Uterus (tissue), 4 donors: ENCODE results near the gene SLC51B. TPM values are rescaled to one million over a fixed set of nuclear protein-coding genes. Genes with fewer than 3 reads are reported as not detected.

Source experiments
- DNase-seq, 2 donors: peaks; one replicate each; pipeline ENCODE4 v3.0.0-alpha.2; 2019 to 2020
- H3K27ac ChIP-seq, 2 donors: fragments of 200-600 bp; sonication (generic); 1 replicate in 1 of 2; 2 replicates in 1 of 2; pipeline ENCODE4 v1.5.1; 2016 to 2018
- H3K27me3 ChIP-seq, 2 donors: fragments of 200-600 bp; sonication (generic); one replicate each; pipeline ENCODE4 v1.5.1; 2018 to 2019; ENCODE audit warnings: control low read depth in 1 of 2
- H3K36me3 ChIP-seq, 2 donors: fragments of 200-600 bp; sonication (generic); one replicate each; pipeline ENCODE4 v1.5.1; 2019; ENCODE audit warnings: control low read depth in 1 of 2
- H3K4me1 ChIP-seq, 2 donors: fragments of 200-600 bp; sonication (generic); one replicate each; pipeline ENCODE4 v1.5.1; 2018 to 2019; ENCODE audit warnings: control low read depth in 1 of 2
- H3K4me3 ChIP-seq, 2 donors: fragments of 200-600 bp; sonication (generic); 1 replicate in 1 of 2; 2 replicates in 1 of 2; pipeline ENCODE4 v1.5.1; 2018 to 2019; ENCODE audit warnings: mild to moderate bottlenecking in 1 of 2
- H3K9me3 ChIP-seq, 2 donors: fragments of 200-600 bp; sonication (generic); one replicate each; pipeline ENCODE4 v1.5.1; 2019; ENCODE audit warnings: control low read depth in 1 of 2
- POLR2A ChIP-seq, 2 donors: fragments of 450-650 bp; IDR thresholded peaks; one replicate each; pipeline ENCODE4 v1.6.1; 2016; ENCODE audit warnings: antibody characterized with exemption in 2 of 2, mild to moderate bottlenecking in 1 of 2, moderate library complexity in 1 of 2
- intact Hi-C: fragments of 100-400 bp; cut with DNase I; formaldehyde crosslinking; loops from one replicate; pipeline ENCODE4 v1.15.1; 2023; ENCODE audit warnings: low total_unique reads
- total RNA-seq, 4 donors: library from RNA; depleted of rRNA in 3 of 4; stranded (reverse); fragments of >200 nt in 3 of 4; gene quantifications; one replicate each; pipeline versions ENCODE4 v1.1.0 to v1.2.4, GENCODE V29; 2014 to 2023
- TF ChIP-seq, protein P1 (sequence below), 4 experiments: fragments of 200-600 bp in 2 of 4; fragments of 450-650 bp in 2 of 4; sonication (generic) in 2 of 4; IDR thresholded peaks; one replicate each; pipeline ENCODE4 v1.5.1; 2016 to 2019; ENCODE audit warnings: antibody characterized with exemption in 4 of 4, mild to moderate bottlenecking in 2 of 4, moderate library complexity in 1 of 4
- donor health status: DM: yes; HTN: yes; CAD: no.

SLC51B gene
- total RNA-seq, 4 donors from 2014 or later = not detected

DNA sequence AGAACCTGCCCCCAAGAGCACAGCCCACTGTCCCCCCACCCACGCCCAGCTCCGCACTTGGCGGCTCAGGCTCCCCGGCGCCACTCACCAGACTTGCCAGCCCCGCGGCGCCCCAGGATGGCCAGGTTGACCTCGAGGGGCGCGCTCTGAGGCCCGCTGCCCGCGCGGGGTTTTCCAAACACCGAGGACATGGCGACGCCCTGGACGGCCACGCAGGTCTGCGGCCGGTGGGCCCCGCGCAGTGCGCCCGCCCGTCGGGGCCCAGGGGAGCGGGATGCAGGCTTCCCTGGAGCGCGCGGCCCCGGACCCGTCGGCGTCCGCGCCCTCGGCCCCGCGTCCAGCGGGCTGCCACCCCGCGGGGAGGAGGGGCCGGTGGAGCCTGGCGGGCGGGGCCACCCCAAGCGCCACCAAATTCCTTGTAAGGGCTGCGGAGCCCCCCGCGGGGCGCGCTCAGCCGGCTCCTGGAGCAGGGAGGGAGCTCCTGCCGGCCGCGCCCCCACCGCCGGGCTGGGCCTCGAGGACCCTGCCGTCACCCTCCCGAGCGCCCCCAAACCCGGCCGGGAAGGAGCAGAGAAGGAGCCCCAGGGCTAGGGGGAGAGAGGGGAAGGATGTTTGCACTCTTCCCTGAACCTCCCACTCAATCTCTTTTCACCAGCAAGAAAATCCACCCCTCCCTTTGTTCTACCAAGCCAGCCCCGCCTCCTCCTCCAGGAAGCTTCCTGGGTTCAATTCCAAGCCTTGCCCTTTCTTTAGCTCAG is 22.6 kb downstream of the SLC51B start, which contains the start of gene RASL12:
Gene RASL12, minus strand, starts transcription at position 347 of the 758 bp plus-strand sequence. Its CDS starts 156 bp downstream, at position 191.
- TF ChIP-seq POLR2A (IDR thresholded peaks at IDR 0.05) = peak; percentile 59 to 86
- TF ChIP-seq, protein P1, sequence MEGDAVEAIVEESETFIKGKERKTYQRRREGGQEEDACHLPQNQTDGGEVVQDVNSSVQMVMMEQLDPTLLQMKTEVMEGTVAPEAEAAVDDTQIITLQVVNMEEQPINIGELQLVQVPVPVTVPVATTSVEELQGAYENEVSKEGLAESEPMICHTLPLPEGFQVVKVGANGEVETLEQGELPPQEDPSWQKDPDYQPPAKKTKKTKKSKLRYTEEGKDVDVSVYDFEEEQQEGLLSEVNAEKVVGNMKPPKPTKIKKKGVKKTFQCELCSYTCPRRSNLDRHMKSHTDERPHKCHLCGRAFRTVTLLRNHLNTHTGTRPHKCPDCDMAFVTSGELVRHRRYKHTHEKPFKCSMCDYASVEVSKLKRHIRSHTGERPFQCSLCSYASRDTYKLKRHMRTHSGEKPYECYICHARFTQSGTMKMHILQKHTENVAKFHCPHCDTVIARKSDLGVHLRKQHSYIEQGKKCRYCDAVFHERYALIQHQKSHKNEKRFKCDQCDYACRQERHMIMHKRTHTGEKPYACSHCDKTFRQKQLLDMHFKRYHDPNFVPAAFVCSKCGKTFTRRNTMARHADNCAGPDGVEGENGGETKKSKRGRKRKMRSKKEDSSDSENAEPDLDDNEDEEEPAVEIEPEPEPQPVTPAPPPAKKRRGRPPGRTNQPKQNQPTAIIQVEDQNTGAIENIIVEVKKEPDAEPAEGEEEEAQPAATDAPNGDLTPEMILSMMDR (IDR thresholded peaks at IDR 0.05) = no peak
- Histone ChIP-seq H3K27ac (peak within 1 kb of the TSS; percentile 80 to 98), H3K9me3 (no peaks in the 10 kb centered on the region), H3K36me3 (no peaks in the 10 kb centered on the region), H3K4me1 (peaks cover 16 to 31% of the 10 kb centered on the region in 2 donors), H3K27me3 (no peaks in the 10 kb centered on the region), H3K4me3 (peak within 1 kb of the TSS; percentile 43 to 58)
- DNase-seq = peak; percentile 63 to 68
- intact Hi-C loops = no loop called here

DNA sequence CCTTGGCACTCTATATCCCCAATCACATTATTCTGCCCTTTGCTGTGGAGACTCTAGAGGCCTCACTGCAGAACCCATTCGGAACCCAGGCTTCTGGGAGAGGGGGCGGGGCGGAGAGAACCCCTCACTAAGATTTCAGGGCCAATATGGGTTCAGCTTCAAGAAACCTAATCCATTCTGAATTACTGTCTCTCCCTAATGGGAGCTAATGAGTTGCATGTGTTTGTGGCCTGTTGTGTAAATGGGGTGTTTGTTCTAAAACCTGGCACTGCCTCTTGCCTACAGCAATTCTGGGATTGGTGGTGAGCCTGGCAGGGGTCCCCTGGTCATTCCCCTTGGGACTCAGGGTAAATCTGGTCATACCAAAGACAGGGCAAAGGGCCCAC is 23.2 kb downstream of the SLC51B start:
- TF ChIP-seq POLR2A (IDR thresholded peaks at IDR 0.05) = no peak
- TF ChIP-seq, protein P1 (IDR thresholded peaks at IDR 0.05) = no peak
- Histone ChIP-seq H3K27ac (peak overlapping the region; percentile 80 to 98), H3K4me1 (peaks cover 16 to 31% of the 10 kb centered on the region in 2 donors), H3K4me3 (peak overlapping the region; percentile 43 to 58), H3K9me3 (no peaks in the 10 kb centered on the region), H3K36me3 (no peaks in the 10 kb centered on the region), H3K27me3 (no peaks in the 10 kb centered on the region)
- no peak for DNase-seq
- intact Hi-C loops = no loop called here

DNA sequence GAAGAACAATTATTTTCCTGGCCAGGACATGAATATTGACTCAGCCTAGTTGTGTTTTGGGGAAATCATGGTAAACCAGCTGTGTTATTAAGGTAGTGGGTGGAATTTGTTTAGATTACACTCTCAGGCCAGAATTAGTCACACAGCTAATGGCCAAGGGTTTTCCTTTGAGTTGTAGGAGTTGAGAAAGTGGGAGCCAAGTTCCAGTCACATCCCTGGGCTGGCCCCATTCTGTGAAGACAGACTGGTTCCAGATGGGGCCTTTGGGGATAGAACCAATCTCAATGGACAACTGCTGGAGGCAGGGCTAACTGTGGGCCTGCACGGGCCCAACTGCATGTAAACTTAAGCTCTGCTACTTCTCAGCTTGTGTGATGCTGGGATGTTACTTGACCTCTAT is 24.0 kb downstream of the SLC51B start:
- H3K9me3 ChIP-seq = no peaks in the 10 kb centered on the region
- intact Hi-C loops = no loop called here
- peak overlapping the region; percentile 80 to 98 for H3K27ac ChIP-seq
- no peaks in the 10 kb centered on the region for H3K36me3 ChIP-seq
- peak; percentile 83 to 86 for DNase-seq
- TF ChIP-seq, protein P1 (IDR thresholded peaks at IDR 0.05) = no peak
- TF ChIP-seq POLR2A (IDR thresholded peaks at IDR 0.05) = no peak
- H3K27me3 ChIP-seq = no peaks in the 10 kb centered on the region
- H3K4me1 ChIP-seq = peaks cover 16 to 31% of the 10 kb centered on the region in 2 donors
- no peak overlapping the region for H3K4me3 ChIP-seq

DNA sequence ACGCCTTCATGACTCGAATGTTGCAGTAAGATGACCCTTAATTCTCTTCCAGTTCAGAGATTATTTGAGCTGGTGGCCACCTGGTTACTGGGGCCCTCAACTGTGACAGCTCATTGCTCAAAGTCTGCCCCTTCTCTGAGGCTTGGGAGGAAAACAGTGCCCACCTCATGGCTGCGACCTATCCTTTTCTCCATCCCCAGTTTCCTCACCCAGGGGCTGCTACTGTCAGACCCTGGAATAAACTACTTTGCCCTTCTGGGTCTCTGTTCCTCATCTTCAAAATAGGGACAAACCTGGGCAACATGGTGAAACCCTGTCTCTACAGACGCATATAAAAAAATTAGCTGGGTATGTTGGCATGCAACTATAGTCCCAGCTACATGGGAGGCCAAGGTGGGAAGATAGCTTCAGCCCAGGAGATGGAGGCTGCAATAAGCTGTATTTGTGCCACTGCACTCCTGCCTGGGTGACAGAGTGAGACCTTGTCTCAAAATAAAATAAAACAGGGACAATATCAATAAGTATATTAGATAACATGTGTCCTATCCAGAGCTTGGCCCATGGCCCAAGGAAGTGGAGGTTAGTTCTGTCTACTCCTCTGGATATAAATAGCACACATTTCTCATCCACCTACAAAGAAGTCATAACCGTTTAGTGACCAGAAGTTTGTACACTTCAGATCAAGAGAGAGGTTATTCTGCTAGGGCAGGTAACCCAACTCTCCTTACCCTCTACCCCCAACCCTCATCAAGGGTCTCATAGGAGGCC is 24.8 kb downstream of the SLC51B start:
- no peak overlapping the region for H3K4me3 ChIP-seq
- no peaks in the 10 kb centered on the region for H3K27me3 ChIP-seq
- no peaks in the 10 kb centered on the region for H3K9me3 ChIP-seq
- intact Hi-C loops = no loop called here
- H3K27ac ChIP-seq = peak overlapping the region; percentile 80 to 98
- TF ChIP-seq, protein P1 (IDR thresholded peaks at IDR 0.05) = no peak
- TF ChIP-seq POLR2A (IDR thresholded peaks at IDR 0.05) = no peak
- DNase-seq = no peak
- H3K4me1 ChIP-seq = peaks cover 16 to 31% of the 10 kb centered on the region in 2 donors
- no peaks in the 10 kb centered on the region for H3K36me3 ChIP-seq

DNA sequence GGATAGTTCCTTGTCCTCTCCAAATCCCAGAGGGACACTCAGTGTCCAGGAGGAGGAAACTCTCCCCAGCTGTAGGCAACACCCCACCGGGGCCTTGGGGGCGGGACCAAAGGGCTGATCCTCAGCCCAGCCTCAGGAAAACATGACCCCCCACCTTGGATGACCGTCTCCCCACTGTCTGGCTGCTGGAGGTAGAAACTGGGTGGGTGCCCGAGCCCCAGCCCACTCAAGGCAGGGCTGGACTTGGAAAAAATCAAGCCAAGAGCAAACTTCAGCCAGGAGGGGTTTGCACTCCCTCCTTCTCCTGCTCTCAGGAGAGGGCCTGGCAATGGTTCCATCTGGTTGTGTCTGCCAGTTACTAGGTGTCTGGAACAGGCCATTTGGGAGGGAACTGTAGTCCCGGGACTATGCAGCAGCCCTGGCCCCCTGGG is 26.2 kb downstream of the SLC51B start:
- no peaks in the 10 kb centered on the region for H3K27me3 ChIP-seq
- no peaks in the 10 kb centered on the region for H3K36me3 ChIP-seq
- TF ChIP-seq, protein P1 (IDR thresholded peaks at IDR 0.05) = no peak
- no peak for TF ChIP-seq POLR2A (IDR thresholded peaks at IDR 0.05)
- H3K9me3 ChIP-seq = no peaks in the 10 kb centered on the region
- intact Hi-C loops = no loop called here
- DNase-seq = peak; percentile 86 to 89
- H3K4me1 ChIP-seq = peaks cover 7 to 32% of the 10 kb centered on the region in 2 donors
- no peak overlapping the region for H3K4me3 ChIP-seq
- H3K27ac ChIP-seq = peak overlapping the region; percentile 80 to 98
